Activated naive CD4-positive, alpha-beta T cell treated with anti-CD3 and anti-CD28 coated beads, Interleukin-2, amount 50 U/mL, for 24 hours (primary cell): Measurements from ENCODE around the gene PIP4K2A.
"Not testable (repeated sequence)": the region's sequence is repeated elsewhere in the genome, so short reads cannot be mapped to it uniquely, and the experiment has no call there.

ENCODE experiments used
- H3K27ac Mint-ChIP-seq: one replicate; pipeline ENCODE4 v1.8.0; 2021; ENCODE audit warnings: mild to moderate bottlenecking, mixed read lengths
- H3K27me3 Mint-ChIP-seq: one replicate; pipeline ENCODE4 v1.8.0; 2021; ENCODE audit warnings: mixed read lengths
- H3K36me3 Mint-ChIP-seq: one replicate; pipeline ENCODE4 v1.8.0; 2021; ENCODE audit warnings: mixed read lengths
- H3K4me1 Mint-ChIP-seq: one replicate; pipeline ENCODE4 v1.8.0; 2021; ENCODE audit warnings: mixed read lengths
- H3K4me3 Mint-ChIP-seq: one replicate; pipeline ENCODE4 v1.8.0; 2021; ENCODE audit warnings: mild to moderate bottlenecking, mixed read lengths
- H3K9me3 Mint-ChIP-seq: one replicate; pipeline ENCODE4 v1.8.0; 2021; ENCODE audit warnings: mixed read lengths

Gene PIP4K2A

DNA sequence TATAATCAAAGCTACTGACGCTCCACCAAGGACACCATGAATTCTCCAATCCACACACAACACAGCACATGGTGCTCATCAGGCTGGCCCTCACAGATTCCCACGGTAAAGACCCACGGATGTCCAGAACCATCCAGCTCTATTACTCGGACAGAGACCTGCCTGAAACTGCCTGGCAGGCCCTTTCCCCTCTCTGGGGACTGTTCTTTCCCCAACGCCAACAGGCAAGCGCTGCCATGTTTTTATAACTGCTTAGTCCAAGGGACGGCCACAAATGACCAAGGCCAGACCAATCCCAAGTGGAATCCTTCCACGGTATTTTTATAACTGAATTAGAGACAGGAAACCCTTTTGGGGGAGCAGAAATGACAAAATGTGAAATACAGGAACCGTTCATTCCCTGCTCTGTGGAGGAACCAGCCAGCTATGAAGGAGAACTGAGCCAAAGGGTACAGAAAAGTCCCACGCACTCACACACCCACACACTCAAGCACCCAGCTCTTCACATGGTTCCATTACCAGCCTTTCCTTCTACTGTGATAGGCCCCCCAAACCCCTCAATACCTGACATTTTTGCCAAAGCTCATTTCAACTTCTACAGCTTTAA, 4.1 kb downstream of the PIP4K2A start:
- Mint-ChIP-seq H3K9me3 (peaks cover 6% of the 10 kb centered on the region), H3K27me3 (no peaks in the 10 kb centered on the region), H3K4me3 (peak overlapping the region; percentile 75), H3K36me3 (peaks cover 5% of the 10 kb centered on the region), H3K27ac (peak overlapping the region; percentile 99), H3K4me1 (peaks cover 73% of the 10 kb centered on the region)

DNA sequence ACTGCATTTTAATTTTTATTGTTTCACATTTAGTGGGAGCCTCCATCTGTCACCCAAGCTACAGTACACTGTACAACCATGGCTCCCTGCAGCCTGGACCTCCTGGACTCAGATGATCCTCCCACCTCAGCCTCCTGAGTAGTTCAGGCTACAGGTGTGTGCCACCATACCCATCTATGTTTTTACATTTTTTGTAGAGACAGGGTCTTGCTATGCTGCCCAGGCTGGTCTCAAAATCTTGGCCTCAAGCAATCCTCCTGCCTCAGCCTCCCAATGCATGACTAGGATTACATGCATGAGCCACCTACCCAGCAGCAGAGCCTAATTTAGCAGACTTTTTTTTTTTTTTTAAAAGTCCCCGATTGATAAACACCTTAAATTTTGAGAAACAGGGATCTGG, 5.6 kb downstream of the PIP4K2A start:
- peaks cover 6% of the 10 kb centered on the region for H3K9me3 Mint-ChIP-seq
- no peak overlapping the region for H3K4me3 Mint-ChIP-seq
- H3K27ac Mint-ChIP-seq: peak overlapping the region; percentile 87
- no peaks in the 10 kb centered on the region for H3K27me3 Mint-ChIP-seq
- peaks cover 10% of the 10 kb centered on the region for H3K36me3 Mint-ChIP-seq
- H3K4me1 Mint-ChIP-seq: peaks cover 85% of the 10 kb centered on the region

DNA sequence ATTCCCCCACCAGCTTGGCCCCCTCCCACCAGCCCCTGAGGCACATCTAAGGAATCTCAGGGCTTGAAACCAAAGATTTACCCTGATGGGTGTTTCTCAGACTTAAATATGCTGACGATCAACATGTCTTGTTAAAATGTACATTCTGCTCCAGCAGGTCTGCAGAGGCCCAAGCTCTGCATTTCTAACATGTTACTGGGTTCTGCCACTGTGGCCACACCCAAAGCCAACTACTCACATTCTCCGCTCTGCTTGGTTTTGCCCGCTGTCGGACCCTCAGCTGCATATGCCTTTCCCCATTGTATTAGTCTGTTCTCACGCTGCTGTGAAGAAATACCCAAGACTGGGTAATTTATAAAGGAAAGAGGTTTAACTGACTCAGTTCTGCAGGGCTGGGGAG, 8.9 kb downstream of the PIP4K2A start:
- Mint-ChIP-seq H3K36me3 (peaks cover 19% of the 10 kb centered on the region), H3K9me3 (peaks cover 10% of the 10 kb centered on the region), H3K27ac (peak overlapping the region; percentile 87), H3K4me1 (peaks cover 98% of the 10 kb centered on the region), H3K4me3 (peak overlapping the region; percentile 9), H3K27me3 (no peaks in the 10 kb centered on the region)

DNA sequence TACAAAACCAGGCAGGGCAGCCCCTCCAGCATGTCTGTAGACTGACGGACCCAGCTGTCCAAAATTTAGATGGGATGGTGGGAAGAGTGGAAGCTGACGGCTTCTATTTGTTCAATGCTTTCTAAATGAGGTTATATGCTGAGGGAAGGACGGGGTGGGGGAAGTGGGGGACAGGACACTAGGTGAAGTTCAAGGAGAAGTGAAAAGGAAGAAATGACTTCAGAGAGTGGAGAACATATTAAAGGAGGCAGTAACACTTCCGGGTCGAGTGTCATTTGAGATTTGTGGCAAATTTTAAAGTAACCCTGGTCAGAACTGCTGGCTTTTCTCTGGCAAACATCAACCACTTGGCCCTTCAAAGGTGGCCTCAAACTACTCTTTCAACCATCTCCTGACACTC, 9.4 kb downstream of the PIP4K2A start:
- Mint-ChIP-seq H3K36me3 (peaks cover 18% of the 10 kb centered on the region), H3K4me3 (peak overlapping the region; percentile 2), H3K27ac (peak overlapping the region; percentile 86), H3K4me1 (peaks cover 98% of the 10 kb centered on the region), H3K27me3 (no peaks in the 10 kb centered on the region), H3K9me3 (peaks cover 10% of the 10 kb centered on the region)

DNA sequence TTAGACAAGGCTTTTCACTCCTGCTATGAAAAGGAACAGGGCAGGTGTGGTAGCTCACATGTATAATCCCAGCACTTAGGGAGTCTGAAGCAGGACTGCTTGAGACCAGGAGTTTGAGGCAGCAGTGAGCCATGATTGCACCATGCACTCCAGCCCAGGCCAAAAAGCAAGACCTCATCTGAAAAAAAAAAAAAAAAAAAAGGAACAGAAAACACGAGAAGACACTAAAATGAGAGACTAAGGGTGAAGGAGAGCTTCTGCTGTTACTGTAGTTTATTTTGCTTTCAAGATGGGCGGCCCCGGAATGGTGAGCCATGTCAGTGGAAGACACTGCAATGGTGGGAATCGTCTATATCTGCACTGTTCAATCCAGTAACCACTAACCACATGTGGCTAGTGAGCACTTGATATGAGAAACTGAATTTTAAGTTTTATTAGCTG, 9.9 kb downstream of the PIP4K2A start:
- H3K4me1 Mint-ChIP-seq: peaks cover 98% of the 10 kb centered on the region
- no peaks in the 10 kb centered on the region for H3K27me3 Mint-ChIP-seq
- peaks cover 18% of the 10 kb centered on the region for H3K36me3 Mint-ChIP-seq
- H3K9me3 Mint-ChIP-seq: peaks cover 10% of the 10 kb centered on the region
- H3K4me3 Mint-ChIP-seq: peak overlapping the region; percentile 51
- peak overlapping the region; percentile 86 for H3K27ac Mint-ChIP-seq

DNA sequence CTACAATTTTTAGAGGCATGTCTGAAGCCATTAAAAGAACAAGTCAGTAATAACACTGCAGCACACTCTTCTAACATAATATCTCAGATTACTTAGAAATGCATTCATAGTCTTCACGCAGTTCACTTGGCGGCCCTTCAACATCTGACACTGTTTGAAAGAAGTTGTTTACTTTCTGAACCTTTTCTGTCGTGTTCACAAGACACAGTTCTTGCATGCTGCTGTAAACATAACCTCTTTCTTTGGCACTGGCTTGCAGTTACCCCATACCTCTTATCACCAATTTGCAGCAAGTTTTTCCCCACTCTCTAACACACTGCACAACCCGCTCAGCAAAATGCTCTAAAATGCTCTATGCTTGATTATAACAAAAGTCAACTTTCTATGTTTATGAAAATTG, 12.0 kb downstream of the PIP4K2A start:
- H3K9me3 Mint-ChIP-seq: peaks cover 10% of the 10 kb centered on the region
- peak overlapping the region; percentile 84 for H3K27ac Mint-ChIP-seq
- H3K27me3 Mint-ChIP-seq: no peaks in the 10 kb centered on the region
- peaks cover 18% of the 10 kb centered on the region for H3K36me3 Mint-ChIP-seq
- H3K4me1 Mint-ChIP-seq: peaks cover 95% of the 10 kb centered on the region
- peak overlapping the region; percentile 43 for H3K4me3 Mint-ChIP-seq

DNA sequence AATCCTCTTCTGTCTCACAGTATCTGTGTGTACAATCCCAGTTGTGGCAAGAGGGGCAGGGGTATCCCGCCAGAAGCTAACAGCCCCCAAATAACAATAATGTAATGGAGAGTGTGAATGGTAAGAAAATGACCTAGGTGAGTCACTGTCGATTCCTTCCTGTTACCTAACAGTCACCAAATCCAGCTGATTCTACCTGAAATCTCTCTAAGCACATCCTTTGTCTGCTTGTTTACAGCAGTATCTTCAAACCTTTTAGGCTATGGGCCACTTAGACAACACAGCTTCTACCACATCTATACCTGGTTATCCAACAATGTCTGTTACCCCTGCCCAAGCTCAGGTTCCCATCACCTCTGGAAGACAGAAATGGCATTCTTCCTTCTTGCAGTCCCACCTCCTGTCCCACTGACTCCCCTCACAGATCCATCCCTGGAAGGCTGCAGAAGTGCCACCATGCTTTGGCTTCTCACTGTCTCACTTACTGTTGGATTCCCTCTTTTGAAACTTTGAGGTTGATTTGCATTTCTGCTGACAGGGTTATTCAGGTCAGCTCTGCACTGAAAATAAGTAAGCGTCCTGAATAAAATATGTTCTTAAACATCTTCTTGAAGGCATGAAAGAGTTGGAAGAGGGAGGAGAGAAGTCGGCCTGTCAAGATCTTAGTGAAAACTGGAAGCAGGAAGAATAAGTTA, 13.1 kb downstream of the PIP4K2A start:
- Mint-ChIP-seq H3K4me1 (peaks cover 93% of the 10 kb centered on the region), H3K4me3 (peak overlapping the region; percentile 65), H3K36me3 (peaks cover 15% of the 10 kb centered on the region), H3K27ac (peak overlapping the region; percentile 53), H3K9me3 (peaks cover 7% of the 10 kb centered on the region), H3K27me3 (no peaks in the 10 kb centered on the region)

DNA sequence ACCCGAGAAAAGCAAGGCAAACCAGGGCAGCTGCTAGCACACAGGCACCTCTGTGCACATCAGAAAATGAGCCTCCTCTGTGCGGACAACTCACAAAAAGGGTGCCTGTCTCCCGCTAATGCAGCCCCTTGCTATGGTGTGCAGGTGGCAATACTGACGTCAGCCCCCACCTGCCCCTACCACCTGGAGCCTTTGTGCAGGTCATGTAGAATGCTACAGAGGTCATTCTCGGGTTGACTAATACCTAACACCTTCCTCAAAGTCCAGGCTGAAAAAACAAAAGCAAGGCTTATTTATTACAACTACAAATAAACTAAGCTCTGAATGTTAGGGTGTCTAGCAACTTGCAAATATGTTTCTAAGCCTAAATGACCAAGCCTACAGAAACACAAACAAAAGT, 13.9 kb downstream of the PIP4K2A start:
- H3K9me3 Mint-ChIP-seq: peaks cover 5% of the 10 kb centered on the region
- no peaks in the 10 kb centered on the region for H3K27me3 Mint-ChIP-seq
- peak overlapping the region; percentile 57 for H3K27ac Mint-ChIP-seq
- H3K36me3 Mint-ChIP-seq: peaks cover 15% of the 10 kb centered on the region
- no peak overlapping the region for H3K4me3 Mint-ChIP-seq
- peaks cover 93% of the 10 kb centered on the region for H3K4me1 Mint-ChIP-seq

DNA sequence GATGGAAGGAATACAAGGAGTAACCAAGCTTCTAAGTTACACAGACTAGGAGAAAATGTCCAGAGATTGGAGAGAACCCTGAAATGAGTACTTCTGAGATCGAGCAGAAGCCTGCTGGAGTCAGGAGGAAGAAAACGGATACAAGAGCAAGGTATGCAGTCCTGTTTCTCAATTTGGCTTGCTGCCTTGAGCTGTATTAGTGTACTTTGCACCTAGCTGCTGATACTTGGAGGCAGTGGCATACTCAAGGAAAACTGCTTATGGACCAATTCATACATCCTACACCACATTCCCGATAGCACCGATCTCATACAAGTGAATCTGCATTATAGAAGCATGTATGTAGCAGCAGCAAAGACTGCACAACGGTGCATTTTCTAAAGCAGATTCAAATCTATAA, 14.4 kb downstream of the PIP4K2A start:
- peaks cover 5% of the 10 kb centered on the region for H3K9me3 Mint-ChIP-seq
- peaks cover 15% of the 10 kb centered on the region for H3K36me3 Mint-ChIP-seq
- no peak overlapping the region for H3K4me3 Mint-ChIP-seq
- no peaks in the 10 kb centered on the region for H3K27me3 Mint-ChIP-seq
- H3K4me1 Mint-ChIP-seq: peaks cover 94% of the 10 kb centered on the region
- no peak overlapping the region for H3K27ac Mint-ChIP-seq

DNA sequence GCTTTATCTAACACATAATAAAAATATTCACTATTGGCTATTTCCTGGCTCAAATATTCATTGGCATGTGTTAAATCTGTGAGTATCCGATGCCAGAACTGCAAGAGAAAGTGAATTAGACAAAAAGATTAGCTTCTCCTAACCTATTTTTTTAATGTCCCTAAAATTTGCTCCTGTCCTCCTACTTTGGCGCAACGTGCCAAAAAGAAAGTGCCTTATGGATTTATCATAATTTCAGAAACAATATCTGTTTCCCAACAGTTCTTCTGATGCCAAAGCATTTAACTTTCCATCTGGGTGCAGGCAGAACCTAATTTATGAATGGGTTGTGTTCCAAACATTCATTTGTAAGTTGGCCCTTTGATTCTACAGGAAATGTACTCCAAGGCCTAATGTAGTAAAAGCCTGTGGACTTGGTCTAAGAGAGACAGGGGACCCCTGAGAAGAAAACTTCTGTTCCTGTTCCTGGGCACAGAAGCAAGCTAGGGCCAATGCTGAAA, 15.4 kb downstream of the PIP4K2A start:
- no peaks in the 10 kb centered on the region for H3K27me3 Mint-ChIP-seq
- peaks cover 12% of the 10 kb centered on the region for H3K36me3 Mint-ChIP-seq
- peaks cover 5% of the 10 kb centered on the region for H3K9me3 Mint-ChIP-seq
- peak overlapping the region; percentile 26 for H3K27ac Mint-ChIP-seq
- no peak overlapping the region for H3K4me3 Mint-ChIP-seq
- H3K4me1 Mint-ChIP-seq: peaks cover 94% of the 10 kb centered on the region

DNA sequence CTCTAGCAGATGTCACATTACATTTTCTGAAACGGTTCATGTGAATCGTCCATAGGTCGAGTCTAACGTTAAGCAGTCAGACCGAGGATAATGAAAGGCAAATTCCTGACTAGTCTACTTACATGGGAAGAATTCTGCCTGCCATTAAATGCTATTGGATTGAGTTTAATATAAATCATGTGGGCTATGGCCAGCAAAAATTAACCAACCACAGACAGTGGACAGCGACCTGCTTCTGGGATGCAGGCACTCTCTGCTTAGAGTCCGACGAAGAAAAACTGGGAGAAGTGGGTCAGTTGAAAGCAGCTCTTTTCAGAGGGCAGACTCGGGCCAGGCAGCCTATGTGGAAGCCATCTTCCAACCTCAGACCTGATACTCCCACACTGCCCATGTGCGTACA, 16.6 kb downstream of the PIP4K2A start:
- no peaks in the 10 kb centered on the region for H3K27me3 Mint-ChIP-seq
- no peak overlapping the region for H3K4me3 Mint-ChIP-seq
- H3K4me1 Mint-ChIP-seq: peaks cover 94% of the 10 kb centered on the region
- peak overlapping the region; percentile 35 for H3K27ac Mint-ChIP-seq
- peaks cover 9% of the 10 kb centered on the region for H3K36me3 Mint-ChIP-seq
- H3K9me3 Mint-ChIP-seq: peaks cover 10% of the 10 kb centered on the region

DNA sequence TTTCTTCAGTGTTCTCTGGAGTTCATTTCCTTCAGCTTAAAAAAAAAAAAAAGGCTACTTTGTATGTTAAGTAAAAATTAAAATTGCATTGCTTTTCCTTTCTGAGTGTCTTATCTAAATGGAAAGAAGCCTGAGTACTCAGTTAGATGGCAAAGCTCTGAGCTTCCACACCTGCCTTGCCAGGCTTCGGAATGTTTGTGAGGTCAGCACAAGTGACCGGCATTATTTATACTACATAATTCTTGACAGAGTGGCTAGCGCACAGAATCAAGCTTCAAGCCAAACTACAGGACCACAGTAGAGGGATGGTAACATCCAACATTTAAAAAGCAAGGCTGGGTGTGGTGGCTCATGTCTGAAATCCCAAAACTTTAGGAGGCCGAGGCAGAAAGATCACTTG, 17.3 kb downstream of the PIP4K2A start:
- peak overlapping the region; percentile 87 for H3K27ac Mint-ChIP-seq
- peaks cover 94% of the 10 kb centered on the region for H3K4me1 Mint-ChIP-seq
- H3K4me3 Mint-ChIP-seq: no peak overlapping the region
- H3K9me3 Mint-ChIP-seq: peaks cover 5% of the 10 kb centered on the region
- peaks cover 4% of the 10 kb centered on the region for H3K36me3 Mint-ChIP-seq
- no peaks in the 10 kb centered on the region for H3K27me3 Mint-ChIP-seq

DNA sequence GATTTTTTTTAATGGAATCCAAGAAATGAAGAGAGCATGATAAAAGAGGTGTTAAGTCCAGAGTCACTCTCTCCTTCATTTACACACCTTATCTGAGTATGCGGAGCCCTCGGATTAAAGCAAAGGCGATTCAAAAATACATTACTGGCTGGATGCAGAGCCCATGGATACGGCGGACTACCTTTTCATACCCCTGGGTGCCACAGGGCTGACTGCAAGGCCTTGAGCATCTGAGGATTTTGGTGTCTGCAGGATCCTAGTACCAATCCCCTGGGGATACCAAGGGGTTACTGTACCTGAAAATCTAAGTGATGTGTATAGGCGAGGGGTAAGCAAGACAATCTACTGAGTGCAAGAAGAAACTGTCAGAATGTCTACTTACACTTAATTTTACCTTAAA, 20.5 kb downstream of the PIP4K2A start:
- peak overlapping the region; percentile 79 for H3K4me3 Mint-ChIP-seq
- H3K36me3 Mint-ChIP-seq: peaks cover 4% of the 10 kb centered on the region
- peak overlapping the region; percentile 97 for H3K27ac Mint-ChIP-seq
- H3K4me1 Mint-ChIP-seq: peaks cover 93% of the 10 kb centered on the region
- no peaks in the 10 kb centered on the region for H3K27me3 Mint-ChIP-seq
- H3K9me3 Mint-ChIP-seq: peaks cover 5% of the 10 kb centered on the region

DNA sequence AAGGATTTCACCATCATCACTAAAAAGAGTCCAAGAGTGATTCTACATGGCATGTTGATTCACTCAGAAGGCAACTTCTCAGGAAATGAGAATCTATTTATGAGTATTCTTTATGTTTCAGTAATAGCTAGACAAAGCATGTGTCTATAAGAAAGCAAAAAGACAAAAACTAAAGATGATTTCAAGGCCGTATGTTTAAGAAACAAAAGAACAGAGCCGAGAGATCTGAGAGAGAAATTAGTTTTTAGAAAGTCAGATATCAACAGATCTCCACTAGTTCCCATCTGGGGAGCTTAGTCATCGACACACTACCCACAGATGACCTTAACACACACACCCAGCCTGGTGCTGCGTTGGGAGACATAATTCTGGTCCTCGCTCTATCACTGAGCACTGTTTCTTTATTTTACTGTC, 21.0 kb downstream of the PIP4K2A start:
- peak overlapping the region; percentile 79 for H3K4me3 Mint-ChIP-seq
- peaks cover 5% of the 10 kb centered on the region for H3K9me3 Mint-ChIP-seq
- peak overlapping the region; percentile 97 for H3K27ac Mint-ChIP-seq
- no peaks in the 10 kb centered on the region for H3K27me3 Mint-ChIP-seq
- peaks cover 4% of the 10 kb centered on the region for H3K36me3 Mint-ChIP-seq
- H3K4me1 Mint-ChIP-seq: peaks cover 94% of the 10 kb centered on the region

DNA sequence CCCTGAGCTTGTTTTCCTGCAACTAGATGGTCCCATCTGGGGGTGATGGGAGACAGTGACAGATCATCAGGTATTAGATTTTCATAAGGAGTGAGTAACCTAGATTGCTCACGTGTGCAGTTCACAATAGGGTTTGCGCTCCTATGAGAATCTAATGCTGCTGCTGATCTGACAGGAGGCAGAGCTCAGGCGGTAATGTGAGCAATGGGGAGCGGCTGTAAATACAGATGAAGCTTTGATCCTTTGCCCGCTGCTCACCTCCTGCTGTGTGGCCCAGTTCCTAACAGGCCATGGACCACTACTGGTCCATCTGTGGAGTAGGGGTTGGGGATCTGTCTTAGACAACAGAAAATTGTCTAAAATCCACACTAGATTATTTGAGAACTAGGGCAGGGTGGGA, 22.3 kb downstream of the PIP4K2A start:
- H3K27me3 Mint-ChIP-seq, H3K9me3 Mint-ChIP-seq, H3K4me3 Mint-ChIP-seq, H3K36me3 Mint-ChIP-seq: not testable (repeated sequence)
- H3K27ac Mint-ChIP-seq: peak overlapping the region; percentile 56
- H3K4me1 Mint-ChIP-seq: peaks cover 96% of the 10 kb centered on the region

DNA sequence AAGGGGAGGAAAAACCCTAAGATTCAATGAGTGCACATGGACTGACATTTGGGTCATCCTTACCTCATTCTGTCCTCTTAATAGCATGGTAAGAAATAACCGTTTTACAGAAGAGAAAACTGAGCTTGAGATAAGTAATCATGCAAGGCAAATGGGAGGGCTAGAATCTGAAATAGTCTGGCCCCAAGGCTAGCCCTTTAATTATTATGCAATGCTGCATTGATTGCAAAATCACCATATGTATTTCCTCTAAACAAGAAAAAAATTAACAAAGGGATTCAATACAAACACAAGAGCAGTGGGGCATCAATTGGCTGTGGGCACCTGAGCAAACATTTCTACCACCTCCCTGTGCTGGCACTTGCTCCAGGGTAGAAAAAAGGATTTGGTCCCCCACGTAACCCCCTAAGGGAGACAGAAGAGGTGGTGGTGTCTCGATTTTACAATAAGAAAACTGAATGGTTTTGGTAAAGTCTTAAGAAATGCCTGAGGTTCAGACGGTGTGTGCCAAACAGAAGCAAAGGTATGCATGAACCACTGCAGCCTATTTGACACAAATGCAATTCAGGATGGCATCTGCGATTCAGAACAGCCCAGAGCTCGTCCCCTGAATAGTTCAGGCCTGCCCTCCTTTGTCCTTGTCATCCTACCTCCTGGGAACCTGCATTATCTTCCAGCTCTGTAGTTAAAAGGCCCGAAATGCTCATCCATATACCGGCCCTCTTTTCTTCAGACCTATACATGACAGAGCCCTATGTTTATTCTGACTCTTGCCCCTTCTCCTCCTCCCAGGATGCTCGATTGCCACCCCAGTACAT, 23.6 kb downstream of the PIP4K2A start:
- no peak overlapping the region for H3K4me3 Mint-ChIP-seq
- peaks cover 5% of the 10 kb centered on the region for H3K9me3 Mint-ChIP-seq
- H3K27ac Mint-ChIP-seq: peak overlapping the region; percentile 76
- peaks cover 4% of the 10 kb centered on the region for H3K36me3 Mint-ChIP-seq
- peaks cover 96% of the 10 kb centered on the region for H3K4me1 Mint-ChIP-seq
- H3K27me3 Mint-ChIP-seq: no peaks in the 10 kb centered on the region
